Tongue (tissue), 2 donors: ENCODE measurements around the gene RRP15. TPM values are rescaled to one million over a fixed set of nuclear protein-coding genes. Genes with fewer than 3 reads are reported as not detected.
A peak's percentile ranks its signal among the peaks of the same experiment; 100 is the strongest.

ENCODE experiments used
- DNase-seq: peaks from one replicate; pipeline ENCODE4 v3.0.0-alpha.2; 2015
- total RNA-seq: library from RNA; depleted of rRNA; stranded (reverse); fragments of >200 nt; gene quantifications from one replicate; pipeline ENCODE4 v1.2.3, GENCODE V29; 2014

RRP15 gene
- total RNA-seq, 1 donor from 2014 or later = 11.0 TPM

DNA sequence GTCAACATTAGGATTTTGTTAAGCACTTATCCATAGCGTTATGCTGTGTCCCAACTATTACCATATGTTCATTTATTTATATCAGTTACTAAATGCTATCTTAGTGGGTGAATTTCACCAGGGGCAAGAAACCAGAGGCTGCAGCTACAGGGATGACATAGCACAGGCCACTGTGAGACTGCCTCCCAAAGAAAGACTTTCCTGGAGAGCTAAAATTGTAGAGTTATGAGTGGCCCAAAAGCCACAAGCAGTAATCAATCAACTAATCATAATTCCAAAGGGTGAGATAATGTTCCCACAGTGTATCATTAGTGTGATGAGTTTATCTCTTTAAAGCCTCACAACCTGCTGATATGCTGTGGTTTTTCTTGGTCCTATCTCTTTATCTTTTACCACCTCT, 56.2 kb downstream of the RRP15 start:
- DNase-seq = no peak

DNA sequence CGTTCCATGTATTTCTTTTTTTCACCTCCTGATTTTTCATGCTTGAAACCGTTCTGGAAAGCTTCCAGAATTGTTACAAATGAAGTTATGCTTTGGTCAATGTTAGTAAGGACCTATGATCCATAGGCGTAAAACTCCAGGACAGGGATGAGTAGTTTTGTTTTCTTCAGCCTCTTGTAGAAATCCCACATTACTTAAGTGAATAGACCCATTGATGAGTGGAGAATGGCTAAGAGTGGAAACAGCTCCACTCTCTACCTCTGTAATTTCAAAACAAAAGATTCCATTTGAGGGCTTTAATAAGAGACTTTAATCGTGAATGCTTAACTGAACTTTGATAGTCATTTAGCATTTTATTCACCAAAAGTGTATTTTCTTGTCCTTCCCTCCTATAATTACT, 57.0 kb downstream of the RRP15 start:
- no peak for DNase-seq

DNA sequence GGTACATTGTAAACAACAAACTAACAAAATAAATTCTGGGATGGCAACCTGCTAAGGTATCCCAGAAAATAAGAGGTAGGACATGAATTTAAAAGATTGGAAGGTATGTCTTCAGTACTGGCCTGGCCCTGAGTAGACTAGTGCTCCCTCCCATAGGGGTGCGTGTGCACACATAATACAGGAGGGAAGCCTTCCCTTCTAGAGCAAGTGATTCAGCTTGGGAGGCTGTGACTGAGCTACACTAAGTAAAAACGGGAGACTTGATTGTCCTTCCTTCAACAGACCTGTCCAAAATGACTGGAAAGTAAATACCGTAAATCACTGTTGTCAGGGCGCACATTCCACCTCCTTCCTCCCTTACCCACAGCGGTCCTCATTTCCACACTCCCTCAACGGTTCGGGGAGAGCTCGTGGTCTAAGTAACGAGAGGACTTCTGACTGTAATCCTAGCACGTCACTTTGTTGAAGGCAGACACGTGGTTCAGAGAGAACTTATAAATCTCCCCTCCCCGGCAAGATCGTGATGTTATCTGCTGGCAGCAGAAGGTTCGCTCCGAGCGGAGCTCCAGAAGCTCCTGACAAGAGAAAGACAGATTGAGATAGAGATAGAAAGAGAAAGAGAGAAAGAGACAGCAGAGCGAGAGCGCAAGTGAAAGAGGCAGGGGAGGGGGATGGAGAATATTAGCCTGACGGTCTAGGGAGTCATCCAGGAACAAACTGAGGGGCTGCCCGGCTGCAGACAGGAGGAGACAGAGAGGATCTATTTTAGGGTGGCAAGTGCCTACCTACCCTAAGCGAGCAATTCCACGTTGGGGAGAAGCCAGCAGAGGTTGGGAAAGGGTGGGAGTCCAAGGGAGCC, 60.0 kb downstream of the RRP15 start, which contains the start of gene TGFB2:
Gene TGFB2, plus strand, starts transcription at position 523 of the 859 bp plus-strand sequence. CDS start 1,366 bp downstream, outside the sequence.
- DNase-seq = peak; percentile 93

DNA sequence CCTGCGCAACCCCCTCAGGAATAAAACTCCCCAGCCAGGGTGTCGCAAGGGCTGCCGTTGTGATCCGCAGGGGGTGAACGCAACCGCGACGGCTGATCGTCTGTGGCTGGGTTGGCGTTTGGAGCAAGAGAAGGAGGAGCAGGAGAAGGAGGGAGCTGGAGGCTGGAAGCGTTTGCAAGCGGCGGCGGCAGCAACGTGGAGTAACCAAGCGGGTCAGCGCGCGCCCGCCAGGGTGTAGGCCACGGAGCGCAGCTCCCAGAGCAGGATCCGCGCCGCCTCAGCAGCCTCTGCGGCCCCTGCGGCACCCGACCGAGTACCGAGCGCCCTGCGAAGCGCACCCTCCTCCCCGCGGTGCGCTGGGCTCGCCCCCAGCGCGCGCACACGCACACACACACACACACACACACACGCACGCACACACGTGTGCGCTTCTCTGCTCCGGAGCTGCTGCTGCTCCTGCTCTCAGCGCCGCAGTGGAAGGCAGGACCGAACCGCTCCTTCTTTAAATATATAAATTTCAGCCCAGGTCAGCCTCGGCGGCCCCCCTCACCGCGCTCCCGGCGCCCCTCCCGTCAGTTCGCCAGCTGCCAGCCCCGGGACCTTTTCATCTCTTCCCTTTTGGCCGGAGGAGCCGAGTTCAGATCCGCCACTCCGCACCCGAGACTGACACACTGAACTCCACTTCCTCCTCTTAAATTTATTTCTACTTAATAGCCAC, 60.7 kb downstream of the RRP15 start:
- peak; percentile 85 for DNase-seq

DNA sequence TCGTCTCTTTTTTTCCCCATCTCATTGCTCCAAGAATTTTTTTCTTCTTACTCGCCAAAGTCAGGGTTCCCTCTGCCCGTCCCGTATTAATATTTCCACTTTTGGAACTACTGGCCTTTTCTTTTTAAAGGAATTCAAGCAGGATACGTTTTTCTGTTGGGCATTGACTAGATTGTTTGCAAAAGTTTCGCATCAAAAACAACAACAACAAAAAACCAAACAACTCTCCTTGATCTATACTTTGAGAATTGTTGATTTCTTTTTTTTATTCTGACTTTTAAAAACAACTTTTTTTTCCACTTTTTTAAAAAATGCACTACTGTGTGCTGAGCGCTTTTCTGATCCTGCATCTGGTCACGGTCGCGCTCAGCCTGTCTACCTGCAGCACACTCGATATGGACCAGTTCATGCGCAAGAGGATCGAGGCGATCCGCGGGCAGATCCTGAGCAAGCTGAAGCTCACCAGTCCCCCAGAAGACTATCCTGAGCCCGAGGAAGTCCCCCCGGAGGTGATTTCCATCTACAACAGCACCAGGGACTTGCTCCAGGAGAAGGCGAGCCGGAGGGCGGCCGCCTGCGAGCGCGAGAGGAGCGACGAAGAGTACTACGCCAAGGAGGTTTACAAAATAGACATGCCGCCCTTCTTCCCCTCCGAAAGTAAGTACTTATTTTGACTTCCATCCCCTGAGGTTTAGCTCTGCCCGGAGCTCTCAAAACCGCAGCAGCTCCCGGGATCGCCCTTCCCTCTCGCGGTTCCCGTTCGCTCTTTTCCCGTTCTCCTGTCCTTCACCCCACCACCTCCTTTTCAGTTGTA, 61.5 kb downstream of the RRP15 start:
- DNase-seq = peak; percentile 63

- DNase-seq = peak; percentile 89
Measured at GRCh38 chr1:218347336-218347722, 62.2 kb downstream of the RRP15 start.

GRCh38 chr1:218347723-218348627, 62.9 kb downstream of the RRP15 start:
- peak; percentile 96 for DNase-seq

DNA sequence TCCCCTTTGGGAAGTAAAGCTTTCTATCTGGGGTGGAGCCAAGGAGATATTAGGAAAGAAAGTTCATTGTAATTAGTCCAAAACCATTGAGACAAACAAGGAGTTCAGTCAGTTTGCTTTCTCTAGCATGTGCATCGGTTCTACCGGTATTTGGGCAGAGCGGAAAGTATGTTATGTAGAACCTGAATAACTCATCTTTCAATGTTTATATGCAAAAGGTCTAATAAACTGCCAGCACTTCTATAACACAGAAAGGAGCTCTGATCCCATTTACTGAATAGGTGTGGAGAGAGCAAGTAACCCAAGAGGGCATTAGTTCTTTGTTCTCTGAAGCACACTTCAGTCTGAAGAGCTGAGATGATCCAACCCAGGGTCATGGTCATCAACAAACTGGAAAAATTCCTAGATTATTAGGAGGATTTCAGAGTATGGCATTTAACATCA, 63.6 kb downstream of the RRP15 start:
- peak; percentile 72 for DNase-seq

DNA sequence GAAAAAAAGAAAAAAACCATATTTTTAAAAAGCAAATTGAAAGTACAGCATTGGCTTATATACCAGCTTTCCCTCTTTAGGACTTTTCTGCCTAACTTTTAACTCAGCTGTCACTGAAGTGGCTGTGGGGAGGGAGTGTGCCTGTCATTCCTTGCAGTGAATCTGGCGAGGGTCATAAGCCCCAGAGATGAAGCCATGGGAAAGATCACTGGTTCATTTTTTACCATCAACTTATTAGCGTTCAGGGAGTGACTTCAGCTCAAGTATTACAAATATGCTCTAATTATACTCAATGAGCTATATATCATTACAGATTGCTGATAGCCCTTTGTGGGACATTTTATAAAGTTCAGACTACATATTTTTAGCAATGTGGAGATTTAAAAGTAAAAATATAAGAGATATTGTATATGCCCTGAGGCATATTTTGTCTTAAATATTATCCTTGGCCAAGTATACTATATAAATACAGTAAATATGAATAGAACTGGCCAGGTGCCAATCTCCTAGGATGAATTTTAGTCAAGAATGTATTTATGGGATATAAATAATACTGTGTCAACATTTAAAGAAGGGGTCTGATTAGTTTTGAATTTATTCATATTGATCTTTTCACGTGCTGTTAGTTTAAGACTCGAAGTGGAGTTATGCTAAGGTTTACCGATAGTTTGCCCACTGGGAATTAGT, 64.4 kb downstream of the RRP15 start:
- peak; percentile 77 for DNase-seq

DNA sequence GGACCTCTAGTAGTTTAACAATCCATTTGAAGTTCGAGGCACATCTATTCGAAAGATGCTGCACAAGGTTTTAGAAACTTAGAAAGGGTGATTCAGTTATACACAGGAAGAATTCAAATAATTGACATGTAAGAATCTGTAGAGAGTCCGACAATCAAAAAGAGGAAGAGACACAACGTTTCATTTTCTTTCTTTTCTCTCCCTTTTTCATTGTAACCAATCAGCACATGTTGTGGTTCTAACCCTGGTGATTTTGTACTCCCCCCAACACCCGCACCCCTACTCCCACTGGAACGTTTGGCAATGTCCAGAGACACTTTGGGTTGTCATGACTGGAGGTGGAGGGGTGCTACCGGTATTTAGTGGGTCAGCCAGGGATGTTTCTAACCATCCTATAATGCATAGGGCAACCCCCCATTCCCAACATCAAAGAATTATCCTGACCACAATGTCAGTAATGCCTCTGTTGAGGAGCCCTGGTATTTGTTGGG, 65.0 kb downstream of the RRP15 start:
- DNase-seq = no peak

- peak; percentile 80 for DNase-seq
Measured at GRCh38 chr1:218350801-218351266, 65.7 kb downstream of the RRP15 start.

DNA sequence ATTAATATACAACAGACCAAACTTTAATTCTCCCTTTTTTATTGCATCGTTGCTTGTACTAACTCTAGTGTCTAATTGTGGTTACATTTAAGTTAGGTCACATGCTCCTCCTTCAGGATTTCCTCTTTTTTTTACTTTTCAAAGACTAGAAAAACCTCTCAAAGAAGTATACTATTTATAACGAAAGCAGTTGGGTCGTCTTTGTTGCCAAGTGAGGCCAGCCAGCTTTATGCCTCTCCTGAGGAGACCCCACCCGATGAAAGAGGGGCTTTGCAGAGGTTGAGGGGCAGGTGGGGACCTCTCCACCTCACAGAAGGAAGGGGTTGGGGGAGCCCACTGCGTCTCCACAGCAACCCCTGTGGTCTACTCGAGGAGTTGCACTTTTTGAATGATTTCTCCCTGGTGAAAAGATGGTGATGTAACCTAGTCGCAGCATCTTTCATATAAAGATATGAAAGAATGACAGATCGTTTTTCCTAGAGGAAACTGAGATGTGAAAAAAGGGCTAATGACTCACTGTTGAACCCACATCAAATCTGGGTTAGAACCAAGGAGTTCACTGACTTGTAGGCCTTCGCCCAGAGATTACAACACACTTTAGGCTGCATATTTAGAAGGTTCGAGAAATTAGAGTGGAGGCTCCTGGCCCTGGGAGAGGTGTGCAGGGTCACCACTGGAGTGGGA, 66.4 kb downstream of the RRP15 start:
- peak; percentile 60 for DNase-seq

- DNase-seq = no peak
Measured at GRCh38 chr1:218352075-218352438, 67.0 kb downstream of the RRP15 start.

- DNase-seq = no peak
Measured at GRCh38 chr1:218353656-218354055, 68.6 kb downstream of the RRP15 start.

GRCh38 chr1:218355278-218355677, 70.2 kb downstream of the RRP15 start:
- peak; percentile 55 for DNase-seq

- DNase-seq = no peak
Measured at GRCh38 chr1:218357211-218357892, 72.3 kb downstream of the RRP15 start.

DNA sequence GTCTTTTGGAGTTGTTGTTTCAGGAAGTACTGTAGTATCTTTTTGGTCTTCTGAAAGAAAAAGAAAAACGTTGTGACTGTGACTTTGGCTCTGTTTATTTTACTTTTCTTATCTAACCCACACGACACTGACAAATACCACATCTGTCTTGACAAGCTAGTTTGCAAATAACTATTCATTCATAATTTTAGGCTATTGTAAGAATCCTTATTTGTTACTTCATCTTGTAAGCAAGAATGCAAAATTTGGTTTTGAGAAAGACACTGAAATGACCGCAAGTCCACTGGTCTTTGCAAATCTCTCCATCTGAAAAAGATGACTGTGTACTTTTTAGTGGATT, 72.8 kb downstream of the RRP15 start:
- no peak for DNase-seq

DNA sequence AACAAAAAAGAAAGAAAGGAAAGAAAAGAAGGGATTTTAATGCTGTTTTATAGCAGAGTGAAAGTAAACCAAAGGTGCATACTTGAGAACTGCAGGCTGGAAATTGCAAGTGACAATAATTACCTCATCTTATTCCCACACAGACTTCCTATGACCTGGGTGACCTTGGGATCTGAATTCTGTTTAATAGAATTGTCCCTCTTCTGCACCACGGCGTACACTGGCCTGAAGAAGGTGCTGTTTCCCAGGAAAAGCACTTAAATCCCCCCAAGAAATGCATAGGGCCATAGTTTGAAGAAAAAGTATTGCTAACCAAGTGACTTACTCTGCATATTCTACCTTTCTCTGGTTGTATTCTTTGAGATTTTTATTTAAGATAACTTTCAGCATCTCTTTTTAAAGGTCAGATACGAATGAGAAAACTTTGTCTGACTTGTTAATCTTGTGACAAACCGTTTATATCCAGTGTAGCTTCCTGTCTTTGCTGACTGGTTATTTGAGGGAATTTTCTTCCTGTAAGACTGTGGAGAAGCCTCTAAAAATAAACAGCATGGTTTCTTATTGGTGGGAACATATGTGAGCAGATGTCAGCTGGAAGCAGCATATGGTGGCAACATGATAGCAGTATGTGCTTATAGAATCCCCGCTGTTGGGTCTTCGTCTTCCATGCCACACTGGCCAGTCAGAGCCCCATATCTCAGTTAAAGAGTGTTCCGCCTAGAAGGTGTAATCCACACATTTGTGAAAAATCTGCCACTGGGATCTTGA, 76.4 kb downstream of the RRP15 start:
- peak; percentile 85 for DNase-seq
